Activated CD8-positive, alpha-beta memory T cell treated with anti-CD3 and anti-CD28 coated beads, Interleukin-2, amount 10 ng/mL, durations not matched to agents 7 days and 5 days (primary cell): ENCODE measurements around the gene CD6. TPM values are rescaled to one million over a fixed set of nuclear protein-coding genes. Genes with fewer than 3 reads are reported as not detected.

Source experiments
- ATAC-seq: fragments of 150-1000 bp; cut with Tn5 transposase; one replicate; pipeline ENCODE4 v1.10.0; 2021; ENCODE audit warnings: moderate library complexity
- CTCF ChIA-PET: fragments of 350-600 bp; sonication (Branson Sonifier 250); formaldehyde crosslinking; loops from one replicate; lab custom pipeline; 2021; ENCODE audit warnings: antibody characterized with exemption; lab: Charles Lee
- DNase-seq: peaks from one replicate; pipeline ENCODE4 v3.0.0-alpha.2; 2020
- H3K27ac Mint-ChIP-seq: one replicate; pipeline ENCODE4 v1.8.0; 2021; ENCODE audit warnings: mild to moderate bottlenecking, mixed read lengths
- H3K27me3 Mint-ChIP-seq: one replicate; pipeline ENCODE4 v1.8.0; 2021; ENCODE audit warnings: mixed read lengths
- H3K36me3 Mint-ChIP-seq: one replicate; pipeline ENCODE4 v1.8.0; 2021; ENCODE audit warnings: mild to moderate bottlenecking, mixed read lengths
- H3K4me1 Mint-ChIP-seq: one replicate; pipeline ENCODE4 v1.8.0; 2021; ENCODE audit warnings: mixed read lengths
- H3K4me3 Mint-ChIP-seq: one replicate; pipeline ENCODE4 v1.8.0; 2021; ENCODE audit warnings: mild to moderate bottlenecking, moderate library complexity, mixed read lengths
- H3K9me3 Mint-ChIP-seq: one replicate; pipeline ENCODE4 v1.8.0; 2022; ENCODE audit warnings: low read depth, mixed read lengths
- total RNA-seq, 2 experiments: library from RNA; stranded (reverse); gene quantifications; one replicate each; pipeline ENCODE4 v1.2.3, GENCODE V29; 2021

CD6 gene
- total RNA-seq, 2 experiments from 2014 or later: 152 to 181 TPM

DNA sequence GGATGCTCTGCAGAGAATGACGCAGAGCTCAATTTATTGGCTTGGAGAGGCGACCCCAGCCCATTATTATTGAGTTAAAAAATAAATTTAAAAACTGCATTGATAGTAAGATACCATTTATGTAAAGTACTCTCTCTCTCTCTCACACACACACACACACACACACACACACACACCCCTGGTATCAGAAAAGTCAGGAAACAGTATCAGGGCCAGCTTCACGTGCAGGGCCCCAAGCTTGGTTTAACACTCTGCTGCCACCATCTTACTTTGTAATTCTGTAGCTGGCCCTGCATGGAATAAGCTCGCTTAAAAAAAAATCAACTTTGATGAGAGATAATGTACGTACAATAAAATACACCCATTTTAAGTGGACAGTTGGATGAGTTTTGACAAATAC lies 71.1 kb downstream of the CD6 start:
- CTCF ChIA-PET: interaction anchor here (0.9 to 4.0 kb wide), 22 partner anchors 9 to 212 kb away, joined by 3 to 24 read pairs (median 6); no protein-coding TSS in a partner anchor
- Mint-ChIP-seq H3K27ac (peak overlapping the region; percentile 94), H3K9me3 (no peaks in the 10 kb centered on the region), H3K36me3 (peaks cover 3% of the 10 kb centered on the region), H3K4me3 (peak overlapping the region; percentile 74), H3K4me1 (peaks cover 45% of the 10 kb centered on the region), H3K27me3 (no peaks in the 10 kb centered on the region)
- no peak for DNase-seq
- ATAC-seq: peak; percentile 45

DNA sequence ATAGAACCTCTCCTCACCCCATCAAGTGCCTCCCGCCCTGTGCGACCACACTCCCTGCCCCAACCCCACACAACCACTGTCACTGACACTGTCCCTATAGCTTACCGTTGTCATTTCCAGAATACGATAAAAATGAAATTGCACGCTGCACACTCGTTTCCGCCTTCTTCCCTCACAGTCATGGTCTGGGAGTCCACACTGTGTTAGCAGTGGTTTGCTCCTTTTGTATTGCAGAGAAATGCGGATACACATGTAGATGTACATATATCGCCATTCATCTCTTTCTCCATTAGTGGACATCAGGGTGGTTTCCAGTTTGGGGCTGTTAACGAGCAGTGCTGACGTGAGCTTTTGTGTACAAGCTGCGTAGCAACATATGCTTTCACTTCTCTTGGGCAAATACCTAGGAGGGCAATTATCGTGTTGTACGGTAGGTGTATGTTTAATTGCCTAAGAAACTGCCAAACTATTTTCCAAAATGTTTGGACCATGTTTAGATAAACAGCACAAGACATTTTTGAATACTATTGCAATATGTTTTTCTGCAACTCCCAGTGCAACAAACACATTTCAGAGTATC lies 71.6 kb downstream of the CD6 start:
- no peaks in the 10 kb centered on the region for H3K27me3 Mint-ChIP-seq
- DNase-seq (peak; percentile 71), ATAC-seq (peak; percentile 34)
- H3K4me1 Mint-ChIP-seq: peaks cover 41% of the 10 kb centered on the region
- peak overlapping the region; percentile 74 for H3K4me3 Mint-ChIP-seq
- peaks cover 3% of the 10 kb centered on the region for H3K36me3 Mint-ChIP-seq
- H3K27ac Mint-ChIP-seq: peak overlapping the region; percentile 94
- CTCF ChIA-PET: interaction anchor here (0.9 to 4.0 kb wide), 18 partner anchors 8 to 131 kb away, joined by 3 to 24 read pairs (median 7); no protein-coding TSS in a partner anchor
- no peaks in the 10 kb centered on the region for H3K9me3 Mint-ChIP-seq

DNA sequence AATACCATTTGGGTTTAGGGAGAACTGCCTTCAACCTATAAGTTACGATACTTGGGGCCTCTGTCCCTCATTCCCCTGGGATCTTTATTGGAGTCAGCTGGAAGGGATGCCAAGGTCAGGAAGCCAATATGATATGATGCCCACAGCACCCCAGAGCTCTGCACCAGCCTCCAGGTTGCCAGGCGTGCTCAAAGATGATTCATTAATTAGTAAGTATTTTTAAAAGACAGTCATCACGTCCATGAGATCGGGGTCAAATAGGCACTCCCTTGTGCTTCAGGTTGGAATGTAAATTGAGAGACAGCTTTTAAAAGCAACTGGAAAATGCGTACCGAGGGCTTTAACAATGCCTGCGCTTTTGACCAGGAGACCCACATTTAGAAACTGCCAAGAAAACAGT lies 73.8 kb downstream of the CD6 start:
- H3K9me3 Mint-ChIP-seq: no peaks in the 10 kb centered on the region
- no peaks in the 10 kb centered on the region for H3K27me3 Mint-ChIP-seq
- DNase-seq (no peak), ATAC-seq (no peak)
- peaks cover 39% of the 10 kb centered on the region for H3K4me1 Mint-ChIP-seq
- H3K36me3 Mint-ChIP-seq: peaks cover 1% of the 10 kb centered on the region
- no peak overlapping the region for H3K27ac Mint-ChIP-seq
- H3K4me3 Mint-ChIP-seq: no peak overlapping the region
- CTCF ChIA-PET: interaction anchor here (0.6 to 4.0 kb wide), 6 partner anchors 10 to 115 kb away, joined by 3 to 24 read pairs (median 3); no protein-coding TSS in a partner anchor

DNA sequence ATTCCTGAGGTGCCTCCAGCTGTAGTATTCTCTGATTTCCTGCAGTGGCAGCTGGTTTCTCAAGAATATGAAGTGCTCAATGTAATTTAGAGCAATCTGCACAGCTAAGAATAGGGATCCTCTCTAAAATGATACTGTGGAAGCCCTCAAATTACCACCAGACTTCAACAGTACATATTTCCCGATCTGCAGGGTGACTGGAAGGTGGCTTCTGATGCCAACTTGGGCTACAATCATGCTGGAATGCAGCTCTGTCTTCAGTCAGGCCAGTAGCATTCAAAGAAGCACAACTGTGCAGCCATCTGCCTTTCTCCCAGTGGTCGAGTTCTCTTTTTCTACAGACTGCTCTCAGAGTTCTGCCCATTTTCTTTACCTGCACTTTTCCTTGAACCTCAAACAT lies 75.4 kb downstream of the CD6 start:
- Mint-ChIP-seq H3K9me3 (no peaks in the 10 kb centered on the region), H3K36me3 (peaks cover 5% of the 10 kb centered on the region), H3K27me3 (no peaks in the 10 kb centered on the region), H3K27ac (no peak overlapping the region), H3K4me1 (peaks cover 27% of the 10 kb centered on the region), H3K4me3 (no peak overlapping the region)
- no peak for ATAC-seq
- DNase-seq: no peak
- CTCF ChIA-PET: interaction anchor here (1.1 kb wide), 1 partner anchor 61 kb away, joined by 3 read pairs; no protein-coding TSS in a partner anchor

DNA sequence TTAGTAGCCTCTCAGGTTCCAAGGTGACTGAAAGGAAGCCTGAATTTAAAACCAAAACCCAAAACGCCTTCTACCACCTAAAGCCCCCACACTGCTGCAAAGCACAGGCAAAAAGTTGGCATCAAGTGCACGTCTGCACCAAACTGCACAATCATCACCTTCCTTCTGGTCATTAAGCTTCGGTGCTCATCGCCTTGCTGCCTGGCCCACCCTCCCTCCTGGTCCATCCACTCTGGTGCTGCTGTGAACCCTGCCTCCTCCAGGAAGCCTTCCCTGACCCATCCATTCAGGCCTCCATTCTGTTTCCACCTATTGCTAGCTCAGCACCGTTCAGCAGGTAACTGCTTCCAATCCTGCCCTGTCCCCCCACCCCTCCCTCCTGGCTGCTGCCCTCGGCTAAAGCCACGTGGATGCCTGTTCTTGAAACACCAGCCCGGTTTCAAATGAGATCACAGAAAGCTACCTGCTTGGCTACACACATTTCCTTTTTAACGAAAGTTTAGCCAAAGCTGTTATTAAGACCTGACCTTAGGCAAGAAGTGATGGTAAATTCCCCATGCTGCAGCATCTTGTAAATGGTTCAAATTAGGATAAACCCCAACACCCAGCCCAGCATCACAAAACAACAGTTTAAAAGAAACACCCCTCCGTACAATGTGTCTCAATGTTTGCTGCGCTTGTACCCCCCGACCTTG lies 77.0 kb downstream of the CD6 start:
- no peak for ATAC-seq
- Mint-ChIP-seq H3K4me1 (peaks cover 21% of the 10 kb centered on the region), H3K27ac (peak overlapping the region; percentile 30), H3K4me3 (no peak overlapping the region), H3K36me3 (peaks cover 6% of the 10 kb centered on the region), H3K9me3 (no peaks in the 10 kb centered on the region), H3K27me3 (no peaks in the 10 kb centered on the region)
- DNase-seq: no peak
- CTCF ChIA-PET: interaction anchor here (1.2 to 1.3 kb wide), 2 partner anchors 80 to 143 kb away, joined by 3 to 4 read pairs; no protein-coding TSS in a partner anchor

DNA sequence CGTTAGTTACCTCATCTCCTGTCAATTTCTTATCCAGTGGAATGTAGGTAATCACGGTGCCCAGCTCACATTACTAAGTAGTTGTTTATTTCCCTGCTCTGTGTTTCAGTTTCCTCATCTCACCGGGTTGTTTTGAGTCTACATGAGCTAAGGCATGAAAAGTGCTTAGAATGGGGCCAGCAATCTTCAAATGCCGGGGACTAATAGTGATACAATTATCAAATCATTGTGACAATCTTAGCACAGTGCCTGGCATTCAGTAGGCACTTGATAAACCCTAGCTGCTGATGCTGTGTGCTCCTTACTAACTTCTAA lies 77.5 kb downstream of the CD6 start:
- H3K27me3 Mint-ChIP-seq: no peaks in the 10 kb centered on the region
- H3K4me1 Mint-ChIP-seq: peaks cover 26% of the 10 kb centered on the region
- no peaks in the 10 kb centered on the region for H3K9me3 Mint-ChIP-seq
- CTCF ChIA-PET: interaction anchor here (1.2 to 1.3 kb wide), 2 partner anchors 80 to 143 kb away, joined by 3 to 4 read pairs; no protein-coding TSS in a partner anchor
- H3K4me3 Mint-ChIP-seq: no peak overlapping the region
- H3K27ac Mint-ChIP-seq: peak overlapping the region; percentile 30
- DNase-seq (no peak), ATAC-seq (no peak)
- peaks cover 10% of the 10 kb centered on the region for H3K36me3 Mint-ChIP-seq

DNA sequence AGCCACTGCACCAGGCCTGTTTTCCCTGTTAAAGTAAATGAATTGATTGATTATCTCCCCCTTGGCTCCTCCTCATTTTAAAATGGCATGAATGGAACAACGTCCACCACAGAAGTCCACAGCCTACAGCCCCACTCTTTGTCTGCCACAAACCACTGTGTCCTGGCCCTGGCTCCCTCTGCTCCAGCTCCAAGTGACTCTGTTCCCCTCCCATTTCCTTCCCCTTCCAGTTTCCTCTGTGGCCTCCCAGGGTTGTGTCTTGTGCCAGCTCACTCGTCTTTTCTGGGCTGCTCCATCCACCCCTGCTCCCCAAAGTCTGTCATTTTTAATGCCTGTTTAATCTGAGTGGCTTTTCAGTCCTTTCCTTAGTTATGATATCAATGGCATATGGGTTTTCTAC lies 78.4 kb downstream of the CD6 start:
- ATAC-seq (no peak), DNase-seq (no peak)
- H3K9me3 Mint-ChIP-seq: no peaks in the 10 kb centered on the region
- CTCF ChIA-PET: interaction anchor here (1.2 to 2.2 kb wide), 2 partner anchors 9 to 144 kb away, joined by 3 to 11 read pairs; no protein-coding TSS in a partner anchor
- H3K4me3 Mint-ChIP-seq: no peak overlapping the region
- peaks cover 11% of the 10 kb centered on the region for H3K36me3 Mint-ChIP-seq
- no peaks in the 10 kb centered on the region for H3K27me3 Mint-ChIP-seq
- H3K27ac Mint-ChIP-seq: peak overlapping the region; percentile 6
- peaks cover 30% of the 10 kb centered on the region for H3K4me1 Mint-ChIP-seq

DNA sequence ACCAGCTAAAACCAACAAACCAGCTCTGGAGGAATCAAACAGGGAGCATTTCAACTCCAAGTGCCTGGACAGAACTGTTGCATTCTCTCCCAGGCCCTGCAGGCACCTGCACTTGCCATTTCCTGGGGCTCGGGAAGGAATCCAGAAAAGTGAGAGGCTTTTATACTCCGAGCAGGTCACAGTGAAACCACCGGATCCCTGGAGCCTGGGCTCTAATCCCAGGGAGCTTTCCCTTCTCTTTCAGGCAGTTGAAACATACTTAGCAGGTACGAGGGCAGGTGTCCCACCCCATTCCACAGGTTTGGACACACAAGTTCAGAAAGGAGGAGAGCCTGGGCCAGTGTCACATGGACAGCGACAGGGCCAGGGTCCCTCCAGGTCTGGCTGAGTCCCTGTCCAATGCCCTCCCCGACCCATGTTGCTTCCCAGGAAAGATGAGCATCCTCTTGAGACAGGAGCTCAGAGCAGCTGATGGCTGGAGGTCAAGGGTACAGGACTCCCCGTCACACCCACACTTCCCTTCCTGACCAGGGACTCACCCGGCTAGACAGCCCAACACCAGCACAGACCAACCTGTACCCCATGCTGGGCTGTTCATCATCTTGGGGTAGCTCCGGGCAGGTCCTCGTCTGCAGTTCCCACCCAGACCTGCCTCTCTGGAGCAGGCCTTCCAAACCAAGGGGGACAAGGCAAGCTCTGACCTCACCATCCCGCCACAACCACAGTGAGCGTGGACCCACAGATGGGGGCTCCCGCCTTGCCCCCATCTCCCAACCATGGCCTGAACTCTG lies 80.9 kb downstream of the CD6 start:
- DNase-seq (no peak), ATAC-seq (no peak)
- peaks cover 10% of the 10 kb centered on the region for H3K36me3 Mint-ChIP-seq
- no peaks in the 10 kb centered on the region for H3K27me3 Mint-ChIP-seq
- no peaks in the 10 kb centered on the region for H3K9me3 Mint-ChIP-seq
- H3K4me1 Mint-ChIP-seq: peaks cover 41% of the 10 kb centered on the region
- H3K27ac Mint-ChIP-seq: no peak overlapping the region
- H3K4me3 Mint-ChIP-seq: no peak overlapping the region
- CTCF ChIA-PET: interaction anchor here (0.7 to 2.2 kb wide), 6 partner anchors 11 to 82 kb away, joined by 3 to 11 read pairs (median 3); no protein-coding TSS in a partner anchor

DNA sequence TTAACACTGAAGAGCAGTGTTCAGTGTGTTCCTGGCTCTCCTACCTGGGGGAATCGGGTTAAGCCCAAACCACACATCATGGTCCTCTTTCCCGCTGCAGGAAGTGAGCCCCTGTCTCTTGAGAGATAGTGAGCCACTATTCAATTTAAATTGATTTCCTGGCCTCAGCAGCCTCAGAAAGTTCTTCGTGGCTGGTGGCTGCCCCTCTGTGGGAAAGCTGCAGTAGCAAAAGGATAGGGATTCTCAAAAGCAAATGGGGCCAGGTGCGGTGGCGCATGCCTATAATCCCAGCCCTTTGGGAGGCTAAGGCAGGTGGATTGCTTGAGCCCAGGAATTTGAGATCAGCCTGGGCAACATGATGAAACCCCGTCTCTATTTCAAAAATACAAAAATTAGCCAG lies 81.7 kb downstream of the CD6 start:
- no peaks in the 10 kb centered on the region for H3K27me3 Mint-ChIP-seq
- CTCF ChIA-PET: interaction anchor here (1.0 to 1.4 kb wide), 4 partner anchors 10 to 83 kb away, joined by 3 read pairs; no protein-coding TSS in a partner anchor
- no peaks in the 10 kb centered on the region for H3K9me3 Mint-ChIP-seq
- DNase-seq: no peak
- H3K4me1 Mint-ChIP-seq: peaks cover 47% of the 10 kb centered on the region
- peak overlapping the region; percentile 25 for H3K27ac Mint-ChIP-seq
- ATAC-seq: no peak
- no peak overlapping the region for H3K4me3 Mint-ChIP-seq
- peaks cover 10% of the 10 kb centered on the region for H3K36me3 Mint-ChIP-seq

DNA sequence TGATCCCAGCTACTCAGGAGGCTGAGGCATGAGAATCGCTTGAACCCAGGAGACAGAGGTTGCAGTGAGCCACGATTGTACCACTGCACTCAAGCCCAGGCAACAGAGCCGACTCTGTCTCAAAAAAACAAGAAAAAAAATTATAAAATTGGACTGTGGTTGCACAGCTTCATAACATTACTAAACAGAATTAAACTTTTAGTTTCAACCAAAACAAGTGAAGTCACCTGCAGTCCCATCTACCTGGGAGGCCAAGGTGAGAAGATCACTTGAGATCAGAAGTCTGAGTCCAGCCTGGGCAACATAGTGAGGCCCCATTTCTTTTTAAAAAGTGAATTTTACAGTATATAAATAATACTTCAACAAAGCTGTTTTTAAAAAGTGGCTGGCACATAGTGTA lies 83.0 kb downstream of the CD6 start:
- Mint-ChIP-seq H3K27me3 (no peaks in the 10 kb centered on the region), H3K4me3 (no peak overlapping the region), H3K9me3 (no peaks in the 10 kb centered on the region), H3K4me1 (peaks cover 54% of the 10 kb centered on the region), H3K27ac (peak overlapping the region; percentile 76), H3K36me3 (peaks cover 16% of the 10 kb centered on the region)
- CTCF ChIA-PET: interaction anchor here (1.1 to 2.2 kb wide), 6 partner anchors 9 to 83 kb away, joined by 3 to 6 read pairs (median 3); partner anchors contain the start of gene CD6
- ATAC-seq (no peak), DNase-seq (no peak)

DNA sequence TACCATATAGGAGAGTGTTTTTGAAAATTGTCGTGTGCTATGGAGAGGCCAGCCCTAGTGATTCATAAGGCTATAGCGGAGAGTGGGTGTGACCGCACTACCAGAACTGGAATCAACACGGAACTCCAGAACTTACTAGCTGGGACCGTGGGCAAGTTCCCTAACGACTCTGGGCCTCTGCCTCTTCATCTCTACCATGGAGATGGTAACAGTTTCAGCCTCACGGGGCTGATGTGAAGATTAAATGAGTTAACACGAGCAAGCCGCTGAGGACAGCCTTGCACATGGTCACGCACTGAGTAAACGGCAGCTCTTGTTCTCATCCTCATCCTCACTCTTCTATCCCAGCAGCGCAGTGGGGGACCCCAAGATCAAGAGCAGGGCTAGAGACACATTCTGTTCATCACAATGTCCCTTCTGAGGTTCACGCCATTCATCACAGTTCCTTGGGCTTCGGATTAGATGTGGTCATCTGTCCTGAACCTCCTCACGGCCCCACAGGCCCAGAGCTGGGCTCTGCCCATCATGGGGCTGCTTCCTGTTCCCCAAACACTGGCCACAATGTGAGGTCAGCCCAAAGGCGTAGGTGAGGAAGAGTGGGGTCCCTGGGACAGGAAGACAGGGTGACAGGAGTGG lies 83.6 kb downstream of the CD6 start:
- peak; percentile 60 for ATAC-seq
- Mint-ChIP-seq H3K36me3 (peaks cover 18% of the 10 kb centered on the region), H3K4me3 (no peak overlapping the region), H3K27me3 (no peaks in the 10 kb centered on the region), H3K9me3 (no peaks in the 10 kb centered on the region), H3K4me1 (peaks cover 55% of the 10 kb centered on the region), H3K27ac (peak overlapping the region; percentile 76)
- peak; percentile 59 for DNase-seq
- CTCF ChIA-PET: interaction anchor here (0.5 to 2.2 kb wide), 7 partner anchors 10 to 84 kb away, joined by 3 to 6 read pairs (median 3); partner anchors contain the start of gene CD6

DNA sequence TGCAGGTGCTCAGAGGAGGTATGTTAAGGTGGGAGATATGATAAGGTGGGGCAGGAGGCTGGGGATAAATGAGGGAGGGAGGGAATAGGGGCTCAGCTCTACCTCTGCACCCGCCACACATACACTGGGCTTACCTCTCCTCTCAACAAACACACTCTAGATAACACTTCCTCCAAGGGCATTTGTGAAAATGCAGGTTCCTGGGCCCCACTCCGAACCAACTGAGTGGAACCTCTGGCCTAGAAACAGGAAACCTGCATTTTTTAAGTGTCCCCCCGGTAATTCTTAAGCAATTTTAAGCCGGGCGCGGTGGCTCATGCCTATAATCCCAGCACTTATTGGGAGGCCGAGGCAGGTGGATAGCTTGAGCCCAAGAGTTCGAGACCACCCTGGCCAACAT lies 84.3 kb downstream of the CD6 start:
- Mint-ChIP-seq H3K9me3 (no peaks in the 10 kb centered on the region), H3K27ac (peak overlapping the region; percentile 13), H3K4me1 (peaks cover 57% of the 10 kb centered on the region), H3K36me3 (peaks cover 18% of the 10 kb centered on the region), H3K27me3 (no peaks in the 10 kb centered on the region), H3K4me3 (no peak overlapping the region)
- ATAC-seq (no peak), DNase-seq (no peak)
- CTCF ChIA-PET: interaction anchor here (1.1 to 2.2 kb wide), 5 partner anchors 8 to 86 kb away, joined by 3 to 6 read pairs (median 3); no protein-coding TSS in a partner anchor
